Measurements from ENCODE around the gene ST8SIA6.

Gene ST8SIA6

GRCh38 chr10:17379151-17379690 lies 75.2 kb downstream of the ST8SIA6 start:
- Histone ChIP-seq H3K27ac (ENCODE audit: low read length) (no peak overlapping the region), H3K36me3 (ENCODE audit: control insufficient read depth, low read depth, low read length) (no peaks in the 10 kb centered on the region), H3K4me1 (ENCODE audit: control insufficient read depth, low read depth, low read length) (peaks cover 20% of the 10 kb centered on the region), H3K4me3 (ENCODE audit: low read length) (no peak overlapping the region), H3K27me3 (ENCODE audit: control insufficient read depth, insufficient read depth, low read length) (no peaks in the 10 kb centered on the region), H3K9me3 (ENCODE audit: control insufficient read depth, low read depth, low read length) (no peaks in the 10 kb centered on the region), H3K9ac (ENCODE audit: low read length) (no peak overlapping the region)

- no peak overlapping the region for H3K27ac ChIP-seq (ENCODE audit: low read length)
- H3K4me3 ChIP-seq (ENCODE audit: low read length), result no peak overlapping the region
- H3K9me3 ChIP-seq (ENCODE audit: control insufficient read depth, low read depth, low read length), result no peaks in the 10 kb centered on the region
- no peak overlapping the region for H3K9ac ChIP-seq (ENCODE audit: low read length)
- H3K36me3 ChIP-seq (ENCODE audit: control insufficient read depth, low read depth, low read length), result no peaks in the 10 kb centered on the region
- H3K4me1 ChIP-seq (ENCODE audit: control insufficient read depth, low read depth, low read length), result peaks cover 18% of the 10 kb centered on the region
- H3K27me3 ChIP-seq (ENCODE audit: control insufficient read depth, insufficient read depth, low read length), result no peaks in the 10 kb centered on the region
These were observed 78.3 kb downstream of the ST8SIA6 start for GRCh38 chr10:17375936-17376584.

- Histone ChIP-seq H3K4me3 (ENCODE audit: low read length) (no peak overlapping the region), H3K36me3 (ENCODE audit: control insufficient read depth, low read depth, low read length) (no peaks in the 10 kb centered on the region), H3K27me3 (ENCODE audit: control insufficient read depth, insufficient read depth, low read length) (no peaks in the 10 kb centered on the region), H3K27ac (ENCODE audit: low read length) (no peak overlapping the region), H3K9me3 (ENCODE audit: control insufficient read depth, low read depth, low read length) (no peaks in the 10 kb centered on the region), H3K4me1 (ENCODE audit: control insufficient read depth, low read depth, low read length) (no peaks in the 10 kb centered on the region), H3K9ac (ENCODE audit: low read length) (no peak overlapping the region)
These were observed 85.6 kb downstream of the ST8SIA6 start for GRCh38 chr10:17368708-17369272.

- H3K4me3 ChIP-seq (ENCODE audit: low read length), result no peak overlapping the region
- no peak overlapping the region for H3K27ac ChIP-seq (ENCODE audit: low read length)
- no peaks in the 10 kb centered on the region for H3K27me3 ChIP-seq (ENCODE audit: control insufficient read depth, insufficient read depth, low read length)
- no peak overlapping the region for H3K9ac ChIP-seq (ENCODE audit: low read length)
- H3K36me3 ChIP-seq (ENCODE audit: control insufficient read depth, low read depth, low read length), result no peaks in the 10 kb centered on the region
- H3K9me3 ChIP-seq (ENCODE audit: control insufficient read depth, low read depth, low read length), result no peaks in the 10 kb centered on the region
- no peaks in the 10 kb centered on the region for H3K4me1 ChIP-seq (ENCODE audit: control insufficient read depth, low read depth, low read length)
These were observed 87.7 kb downstream of the ST8SIA6 start for GRCh38 chr10:17366705-17367104.

- Histone ChIP-seq H3K36me3 (ENCODE audit: control insufficient read depth, low read depth, low read length) (no peaks in the 10 kb centered on the region), H3K9ac (ENCODE audit: low read length) (no peak overlapping the region), H3K27me3 (ENCODE audit: control insufficient read depth, insufficient read depth, low read length) (no peaks in the 10 kb centered on the region), H3K4me1 (ENCODE audit: control insufficient read depth, low read depth, low read length) (no peaks in the 10 kb centered on the region), H3K27ac (ENCODE audit: low read length) (no peak overlapping the region), H3K9me3 (ENCODE audit: control insufficient read depth, low read depth, low read length) (no peaks in the 10 kb centered on the region), H3K4me3 (ENCODE audit: low read length) (no peak overlapping the region)
These were observed 89.0 kb downstream of the ST8SIA6 start for GRCh38 chr10:17365402-17365801.

GRCh38 chr10:17358461-17358860 lies 95.9 kb downstream of the ST8SIA6 start:
- no peaks in the 10 kb centered on the region for H3K4me1 ChIP-seq (ENCODE audit: control insufficient read depth, low read depth, low read length)
- H3K9ac ChIP-seq (ENCODE audit: low read length), result no peak overlapping the region
- H3K36me3 ChIP-seq (ENCODE audit: control insufficient read depth, low read depth, low read length), result no peaks in the 10 kb centered on the region
- H3K4me3 ChIP-seq (ENCODE audit: low read length), result no peak overlapping the region
- H3K27me3 ChIP-seq (ENCODE audit: control insufficient read depth, insufficient read depth, low read length), result no peaks in the 10 kb centered on the region
- no peaks in the 10 kb centered on the region for H3K9me3 ChIP-seq (ENCODE audit: control insufficient read depth, low read depth, low read length)
- no peak overlapping the region for H3K27ac ChIP-seq (ENCODE audit: low read length)

GRCh38 chr10:17357781-17358180 lies 96.6 kb downstream of the ST8SIA6 start:
- no peak overlapping the region for H3K4me3 ChIP-seq (ENCODE audit: low read length)
- H3K4me1 ChIP-seq (ENCODE audit: control insufficient read depth, low read depth, low read length), result no peaks in the 10 kb centered on the region
- H3K36me3 ChIP-seq (ENCODE audit: control insufficient read depth, low read depth, low read length), result no peaks in the 10 kb centered on the region
- H3K9ac ChIP-seq (ENCODE audit: low read length), result no peak overlapping the region
- H3K27me3 ChIP-seq (ENCODE audit: control insufficient read depth, insufficient read depth, low read length), result no peaks in the 10 kb centered on the region
- no peak overlapping the region for H3K27ac ChIP-seq (ENCODE audit: low read length)
- no peaks in the 10 kb centered on the region for H3K9me3 ChIP-seq (ENCODE audit: control insufficient read depth, low read depth, low read length)

- H3K9ac ChIP-seq (ENCODE audit: low read length), result no peak overlapping the region
- H3K4me1 ChIP-seq (ENCODE audit: control insufficient read depth, low read depth, low read length), result no peaks in the 10 kb centered on the region
- H3K36me3 ChIP-seq (ENCODE audit: control insufficient read depth, low read depth, low read length), result no peaks in the 10 kb centered on the region
- no peaks in the 10 kb centered on the region for H3K9me3 ChIP-seq (ENCODE audit: control insufficient read depth, low read depth, low read length)
- H3K27ac ChIP-seq (ENCODE audit: low read length), result no peak overlapping the region
- no peaks in the 10 kb centered on the region for H3K27me3 ChIP-seq (ENCODE audit: control insufficient read depth, insufficient read depth, low read length)
- H3K4me3 ChIP-seq (ENCODE audit: low read length), result no peak overlapping the region
These were observed 97.6 kb downstream of the ST8SIA6 start for GRCh38 chr10:17356820-17357219.

- no peak overlapping the region for H3K9ac ChIP-seq (ENCODE audit: low read length)
- no peaks in the 10 kb centered on the region for H3K27me3 ChIP-seq (ENCODE audit: control insufficient read depth, insufficient read depth, low read length)
- no peak overlapping the region for H3K27ac ChIP-seq (ENCODE audit: low read length)
- H3K9me3 ChIP-seq (ENCODE audit: control insufficient read depth, low read depth, low read length), result no peaks in the 10 kb centered on the region
- H3K36me3 ChIP-seq (ENCODE audit: control insufficient read depth, low read depth, low read length), result no peaks in the 10 kb centered on the region
- no peaks in the 10 kb centered on the region for H3K4me1 ChIP-seq (ENCODE audit: control insufficient read depth, low read depth, low read length)
- no peak overlapping the region for H3K4me3 ChIP-seq (ENCODE audit: low read length)
These were observed 99.6 kb downstream of the ST8SIA6 start for GRCh38 chr10:17354781-17355180.

- H3K9me3 ChIP-seq (ENCODE audit: control insufficient read depth, low read depth, low read length), result no peaks in the 10 kb centered on the region
- H3K4me1 ChIP-seq (ENCODE audit: control insufficient read depth, low read depth, low read length), result no peaks in the 10 kb centered on the region
- no peak overlapping the region for H3K4me3 ChIP-seq (ENCODE audit: low read length)
- H3K36me3 ChIP-seq (ENCODE audit: control insufficient read depth, low read depth, low read length), result no peaks in the 10 kb centered on the region
- no peak overlapping the region for H3K27ac ChIP-seq (ENCODE audit: low read length)
- no peak overlapping the region for H3K9ac ChIP-seq (ENCODE audit: low read length)
- no peaks in the 10 kb centered on the region for H3K27me3 ChIP-seq (ENCODE audit: control insufficient read depth, insufficient read depth, low read length)
These were observed 100.7 kb downstream of the ST8SIA6 start for GRCh38 chr10:17353568-17354300.

GRCh38 chr10:17352583-17352982 lies 101.8 kb downstream of the ST8SIA6 start:
- Histone ChIP-seq H3K27ac (ENCODE audit: low read length) (no peak overlapping the region), H3K9ac (ENCODE audit: low read length) (no peak overlapping the region), H3K36me3 (ENCODE audit: control insufficient read depth, low read depth, low read length) (no peaks in the 10 kb centered on the region), H3K9me3 (ENCODE audit: control insufficient read depth, low read depth, low read length) (no peaks in the 10 kb centered on the region), H3K4me3 (ENCODE audit: low read length) (no peak overlapping the region), H3K4me1 (ENCODE audit: control insufficient read depth, low read depth, low read length) (no peaks in the 10 kb centered on the region), H3K27me3 (ENCODE audit: control insufficient read depth, insufficient read depth, low read length) (no peaks in the 10 kb centered on the region)
